ENCODE data around the gene MAGI1. TPM values are rescaled to one million over a fixed set of nuclear protein-coding genes. Genes with fewer than 3 reads are reported as not detected.

Gene MAGI1
- total RNA-seq, 3 donors from 2014 or later, result 22.1 to 94.4 (median 70.5) TPM

- Histone ChIP-seq H3K4me3 (no peak overlapping the region), H3K9me3 (no peaks in the 10 kb centered on the region), H3K27ac (no peak overlapping the region), H3K27me3 (no peaks in the 10 kb centered on the region), H3K4me1 (no peaks in the 10 kb centered on the region), H3K36me3 (no peaks in the 10 kb centered on the region)
- no peak for DNase-seq (ENCODE audit: low spot score in 2 of 2)
- TF ChIP-seq POLR2A (IDR thresholded peaks at IDR 0.05), result no peak
- TF ChIP-seq CTCF (IDR thresholded peaks at IDR 0.05), result no peak
- no peak for TF ChIP-seq POLR2AphosphoS5 (IDR thresholded peaks at IDR 0.05)
- intact Hi-C loops (cut with DNase I; ENCODE audit: low total_unique reads), result no loop called here
Observed at GRCh38 chr3:65436580-65436979, 602.1 kb downstream of the MAGI1 start.

- intact Hi-C loops (cut with DNase I; ENCODE audit: low total_unique reads), result loop anchor here (2.0 kb wide), 1 partner anchor 41 kb away; no protein-coding TSS in a partner anchor
- DNase-seq (ENCODE audit: low spot score in 2 of 2), result no peak
- Histone ChIP-seq H3K27ac (no peak overlapping the region), H3K9me3 (no peaks in the 10 kb centered on the region), H3K4me1 (no peaks in the 10 kb centered on the region), H3K27me3 (no peaks in the 10 kb centered on the region), H3K36me3 (no peaks in the 10 kb centered on the region), H3K4me3 (no peak overlapping the region)
- TF ChIP-seq POLR2AphosphoS5 (IDR thresholded peaks at IDR 0.05), result no peak
- no peak for TF ChIP-seq CTCF (IDR thresholded peaks at IDR 0.05)
- TF ChIP-seq POLR2A (IDR thresholded peaks at IDR 0.05), result no peak
Observed at GRCh38 chr3:65433480-65433879, 605.2 kb downstream of the MAGI1 start.

GRCh38 chr3:65432388-65433003 is 606.2 kb downstream of the MAGI1 start:
- Histone ChIP-seq H3K4me1 (no peaks in the 10 kb centered on the region), H3K36me3 (no peaks in the 10 kb centered on the region), H3K27ac (no peak overlapping the region), H3K4me3 (no peak overlapping the region), H3K9me3 (no peaks in the 10 kb centered on the region), H3K27me3 (no peaks in the 10 kb centered on the region)
- TF ChIP-seq CTCF (IDR thresholded peaks at IDR 0.05) (no peak), POLR2A (IDR thresholded peaks at IDR 0.05) (no peak), POLR2AphosphoS5 (IDR thresholded peaks at IDR 0.05) (no peak)
- intact Hi-C loops (cut with DNase I; ENCODE audit: low total_unique reads), result loop anchor here (2.0 kb wide), 1 partner anchor 42 kb away; no protein-coding TSS in a partner anchor
- no peak for DNase-seq (ENCODE audit: low spot score in 2 of 2)

GRCh38 chr3:65425880-65426279 is 612.8 kb downstream of the MAGI1 start:
- no peaks in the 10 kb centered on the region for H3K36me3 ChIP-seq
- intact Hi-C loops (cut with DNase I; ENCODE audit: low total_unique reads), result no loop called here
- DNase-seq (ENCODE audit: low spot score in 2 of 2), result no peak
- H3K4me1 ChIP-seq, result no peaks in the 10 kb centered on the region
- H3K27ac ChIP-seq, result no peak overlapping the region
- no peaks in the 10 kb centered on the region for H3K9me3 ChIP-seq
- no peaks in the 10 kb centered on the region for H3K27me3 ChIP-seq
- no peak for TF ChIP-seq CTCF (IDR thresholded peaks at IDR 0.05)
- TF ChIP-seq POLR2A (IDR thresholded peaks at IDR 0.05), result no peak
- no peak for TF ChIP-seq POLR2AphosphoS5 (IDR thresholded peaks at IDR 0.05)
- H3K4me3 ChIP-seq, result no peak overlapping the region

GRCh38 chr3:65422154-65422553 is 616.6 kb downstream of the MAGI1 start:
- Histone ChIP-seq H3K9me3 (no peaks in the 10 kb centered on the region), H3K36me3 (no peaks in the 10 kb centered on the region), H3K4me3 (no peak overlapping the region), H3K27me3 (no peaks in the 10 kb centered on the region), H3K27ac (no peak overlapping the region), H3K4me1 (no peaks in the 10 kb centered on the region)
- DNase-seq (ENCODE audit: low spot score in 2 of 2), result no peak
- intact Hi-C loops (cut with DNase I; ENCODE audit: low total_unique reads), result no loop called here
- TF ChIP-seq CTCF (IDR thresholded peaks at IDR 0.05), result no peak
- TF ChIP-seq POLR2A (IDR thresholded peaks at IDR 0.05), result no peak
- TF ChIP-seq POLR2AphosphoS5 (IDR thresholded peaks at IDR 0.05), result no peak

Measured in breast epithelium (tissue), 4 donors.